H9 (cell line): Measurements from ENCODE around the gene WDR33. TPM values are rescaled to one million over a fixed set of nuclear protein-coding genes. Genes with fewer than 3 reads are reported as not detected.

Source experiments
- DNase-seq: peaks from one replicate; pipeline ENCODE4 v3.0.0-alpha.2; 2017
- H2AFZ ChIP-seq: one replicate; pipeline ENCODE4 v1.6.1; 2013; ENCODE audit warnings: mild to moderate bottlenecking, low read length, control low read depth, moderate library complexity
- H2AK5ac ChIP-seq: 2 replicates; pipeline ENCODE4 v1.6.1; 2013; ENCODE audit warnings: low read length, control low read depth, mixed read lengths; ENCODE audit not compliant: insufficient read length
- H2BK120ac ChIP-seq: one replicate; pipeline ENCODE4 v1.6.1; 2013; ENCODE audit warnings: low read depth, mild to moderate bottlenecking, low read length, control low read depth, inconsistent platforms; ENCODE audit not compliant: poor library complexity, severe bottlenecking
- H2BK12ac ChIP-seq: 2 replicates; pipeline ENCODE4 v1.6.1; 2013; ENCODE audit warnings: low read length, control low read depth, mixed read lengths, low read depth; ENCODE audit not compliant: insufficient read length
- H2BK15ac ChIP-seq: 2 replicates; pipeline ENCODE4 v1.6.1; 2013; ENCODE audit warnings: low read depth, low read length, control low read depth
- H2BK20ac ChIP-seq: one replicate; pipeline ENCODE4 v1.6.1; 2013; ENCODE audit warnings: low read depth, mild to moderate bottlenecking, low read length, control low read depth, inconsistent platforms; ENCODE audit not compliant: poor library complexity, severe bottlenecking
- H2BK5ac ChIP-seq: 2 replicates; pipeline ENCODE4 v1.6.1; 2013; ENCODE audit warnings: low read length, control low read depth, mixed read lengths; ENCODE audit not compliant: insufficient read length
- H3K14ac ChIP-seq: 2 replicates; pipeline ENCODE4 v1.6.1; 2013; ENCODE audit warnings: low read length, control low read depth; ENCODE audit not compliant: insufficient read depth
- H3K18ac ChIP-seq: 2 replicates; pipeline ENCODE4 v1.6.1; 2013; ENCODE audit warnings: low read depth, mild to moderate bottlenecking, mixed read lengths, low read length, control low read depth; ENCODE audit not compliant: insufficient read length
- H3K23ac ChIP-seq: 2 replicates; pipeline ENCODE4 v1.6.1; 2013; ENCODE audit warnings: low read length, control low read depth, mixed read lengths, low read depth; ENCODE audit not compliant: insufficient read length
- H3K23me2 ChIP-seq: 2 replicates; pipeline ENCODE4 v1.6.1; 2013; ENCODE audit warnings: low read depth, mild to moderate bottlenecking, mixed read lengths, low read length, control low read depth; ENCODE audit not compliant: insufficient read length, poor library complexity, severe bottlenecking
- H3K27ac ChIP-seq: 2 replicates; pipeline ENCODE4 v1.5.1; 2013; ENCODE audit warnings: low read length, control low read depth, mixed read lengths, low read depth; ENCODE audit not compliant: insufficient read length
- H3K27me3 ChIP-seq: 2 replicates; pipeline ENCODE4 v1.6.1; 2013; ENCODE audit warnings: low read length, control low read depth, inconsistent platforms; ENCODE audit not compliant: insufficient read depth
- H3K4ac ChIP-seq: 2 replicates; pipeline ENCODE4 v1.6.1; 2013; ENCODE audit warnings: low read depth, mild to moderate bottlenecking, control low read depth, inconsistent platforms, low read length, moderate library complexity
- H3K4me1 ChIP-seq: 2 replicates; pipeline ENCODE4 v1.6.1; 2013; ENCODE audit warnings: low read length, control low read depth, inconsistent platforms; ENCODE audit not compliant: insufficient read depth
- H3K4me2 ChIP-seq: 2 replicates; pipeline ENCODE4 v1.6.1; 2013; ENCODE audit warnings: low read length, control low read depth, mixed read lengths; ENCODE audit not compliant: insufficient read length, insufficient read depth
- H3K56ac ChIP-seq: 2 replicates; pipeline ENCODE4 v1.6.1; 2013; ENCODE audit warnings: low read depth, mild to moderate bottlenecking, mixed read lengths, low read length, control low read depth; ENCODE audit not compliant: insufficient read length
- H3K79me1 ChIP-seq: 2 replicates; pipeline ENCODE4 v1.6.1; 2013; ENCODE audit warnings: low read depth, mild to moderate bottlenecking, moderate library complexity, low read length, control low read depth, inconsistent platforms; ENCODE audit not compliant: insufficient read depth, poor library complexity, severe bottlenecking
- H3K79me2 ChIP-seq: 2 replicates; pipeline ENCODE4 v1.6.1; 2013; ENCODE audit warnings: low read length, control low read depth, inconsistent platforms; ENCODE audit not compliant: insufficient read depth
- H3K9ac ChIP-seq: 2 replicates; pipeline ENCODE4 v1.6.1; 2013; ENCODE audit warnings: low read length, control low read depth, mixed read lengths; ENCODE audit not compliant: insufficient read length; ENCODE audit errors: extremely low read depth
- H3K9me3 ChIP-seq: one replicate; pipeline ENCODE4 v1.6.1; 2013; ENCODE audit warnings: low read depth, low read length, inconsistent platforms; ENCODE audit not compliant: control insufficient read depth
- H3T11ph ChIP-seq: one replicate; pipeline ENCODE4 v1.6.1; 2013; ENCODE audit warnings: mild to moderate bottlenecking, low read length, control low read depth, inconsistent platforms
- H4K20me1 ChIP-seq: one replicate; pipeline ENCODE4 v1.6.1; 2013; ENCODE audit not compliant: control insufficient read depth, insufficient read length, insufficient read depth
- H4K5ac ChIP-seq: 2 replicates; pipeline ENCODE4 v1.6.1; 2013; ENCODE audit warnings: low read depth, mild to moderate bottlenecking, mixed read lengths, low read length, control low read depth; ENCODE audit not compliant: insufficient read length
- H4K8ac ChIP-seq: replicated peaks from 2 replicates; pipeline ENCODE4 v1.6.1; 2013; ENCODE audit warnings: low read length, control low read depth, mixed read lengths, low read depth; ENCODE audit not compliant: insufficient read length
- H4K91ac ChIP-seq: 2 replicates; pipeline ENCODE4 v1.6.1; 2013; ENCODE audit warnings: low read depth, mild to moderate bottlenecking, moderate library complexity, mixed read lengths, low read length, control low read depth; ENCODE audit not compliant: insufficient read length
- H3K27ac Mint-ChIP-seq, 3 experiments: 2 replicates in 2 of 3; 3 replicates in 1 of 3; pipeline ENCODE4 v1.8.0; 2020 to 2021; ENCODE audit warnings: mixed read lengths in 3 of 3, mild to moderate bottlenecking in 1 of 3, moderate library complexity in 1 of 3
- H3K27me3 Mint-ChIP-seq: 2 replicates; pipeline ENCODE4 v1.8.0; 2021; ENCODE audit warnings: low read depth, mild to moderate bottlenecking, moderate library complexity, mixed read lengths
- H3K36me3 Mint-ChIP-seq, 3 experiments: 2 replicates in 2 of 3; 3 replicates in 1 of 3; pipeline ENCODE4 v1.8.0; 2020 to 2021; ENCODE audit warnings: low read depth in 3 of 3, mixed read lengths in 3 of 3; ENCODE audit not compliant: insufficient read depth in 1 of 3
- H3K4me1 Mint-ChIP-seq, 2 experiments: 2 replicates each; pipeline ENCODE4 v1.8.0; 2020; ENCODE audit warnings: mixed read lengths in 2 of 2
- H3K4me3 Mint-ChIP-seq, 2 experiments: 2 replicates in 1 of 2; 3 replicates in 1 of 2; pipeline ENCODE4 v1.8.0; 2020 to 2021; ENCODE audit warnings: mild to moderate bottlenecking in 2 of 2, mixed read lengths in 2 of 2, moderate library complexity in 1 of 2
- H3K9me3 Mint-ChIP-seq, 2 experiments: 2 replicates in 1 of 2; 3 replicates in 1 of 2; pipeline ENCODE4 v1.8.0; 2020; ENCODE audit warnings: mild to moderate bottlenecking in 2 of 2, mixed read lengths in 2 of 2, moderate library complexity in 1 of 2
- WGBS: extraction: QIAGEN DNeasy Blood & Tissue Kit; methylation state at CpG from one replicate; pipeline ENCODE4 v1.1.7; 2013; ENCODE audit warnings: missing lambda C conversion rate, low lambda C conversion rate, mixed read lengths; ENCODE audit not compliant: insufficient read length; ENCODE audit errors: extremely low coverage; 5-methylcytosine and 5-hydroxymethylcytosine counted together
- total RNA-seq: library from RNA; stranded (reverse); gene quantifications from 2 replicates; pipeline ENCODE4 v1.2.1, GENCODE V29; 2021
- TF ChIP-seq, protein P1 (sequence below): fragments of 200-600 bp; sonication (generic); conservative IDR thresholded peaks from 3 replicates; pipeline ENCODE4 v1.8.0; 2021; ENCODE audit warnings: antibody characterized with exemption, mild to moderate bottlenecking

WDR33 gene
- total RNA-seq, 1 experiment from 2014 or later = 86.0 TPM

- Histone ChIP-seq H3K9ac (no peak overlapping the region), H3T11ph (no peak overlapping the region), H3K4ac (no peak overlapping the region), H4K5ac (no peak overlapping the region), H3K23me2 (peaks cover 6% of the 10 kb centered on the region), H2AFZ (no peak overlapping the region), H3K23ac (no peak overlapping the region), H2BK120ac (no peak overlapping the region), H3K27me3 (peaks cover 13% of the 10 kb centered on the region), H3K79me2 (no peaks in the 10 kb centered on the region), H2BK20ac (no peak overlapping the region), H3K4me2 (peak overlapping the region; percentile 47), H4K8ac (no peak overlapping the region), H4K20me1 (no peaks in the 10 kb centered on the region), H3K14ac (no peak overlapping the region; the same call in 1 of the 2 replicates), H3K4me1 (no peaks in the 10 kb centered on the region), H3K18ac (no peak overlapping the region), H3K56ac (no peak overlapping the region), H3K9me3 (no peaks in the 10 kb centered on the region), H2BK12ac (no peak overlapping the region), H2BK15ac (no peak overlapping the region), H2BK5ac (no peak overlapping the region), H3K79me1 (no peaks in the 10 kb centered on the region), H3K27ac (no peak overlapping the region), H2AK5ac (no peak overlapping the region), H4K91ac (no peak overlapping the region)
- peaks cover 83% of the 10 kb centered on the region for H3K27me3 Mint-ChIP-seq
- H3K4me1 Mint-ChIP-seq = peaks cover 6 to 10% of the 10 kb centered on the region in 2 experiments; a peak in 3 of 4 replicates
- WGBS = no CpG with 5 or more reads among the region's 72 CpGs
- H3K9me3 Mint-ChIP-seq = no peaks in the 10 kb centered on the region
- no peaks in the 10 kb centered on the region; a peak in 1 of 7 replicates for H3K36me3 Mint-ChIP-seq
- peak overlapping the region; percentile 61 to 77 for H3K4me3 Mint-ChIP-seq
- H3K27ac Mint-ChIP-seq = no peak overlapping the region
- peak; percentile 35 for DNase-seq
- TF ChIP-seq, protein P1, sequence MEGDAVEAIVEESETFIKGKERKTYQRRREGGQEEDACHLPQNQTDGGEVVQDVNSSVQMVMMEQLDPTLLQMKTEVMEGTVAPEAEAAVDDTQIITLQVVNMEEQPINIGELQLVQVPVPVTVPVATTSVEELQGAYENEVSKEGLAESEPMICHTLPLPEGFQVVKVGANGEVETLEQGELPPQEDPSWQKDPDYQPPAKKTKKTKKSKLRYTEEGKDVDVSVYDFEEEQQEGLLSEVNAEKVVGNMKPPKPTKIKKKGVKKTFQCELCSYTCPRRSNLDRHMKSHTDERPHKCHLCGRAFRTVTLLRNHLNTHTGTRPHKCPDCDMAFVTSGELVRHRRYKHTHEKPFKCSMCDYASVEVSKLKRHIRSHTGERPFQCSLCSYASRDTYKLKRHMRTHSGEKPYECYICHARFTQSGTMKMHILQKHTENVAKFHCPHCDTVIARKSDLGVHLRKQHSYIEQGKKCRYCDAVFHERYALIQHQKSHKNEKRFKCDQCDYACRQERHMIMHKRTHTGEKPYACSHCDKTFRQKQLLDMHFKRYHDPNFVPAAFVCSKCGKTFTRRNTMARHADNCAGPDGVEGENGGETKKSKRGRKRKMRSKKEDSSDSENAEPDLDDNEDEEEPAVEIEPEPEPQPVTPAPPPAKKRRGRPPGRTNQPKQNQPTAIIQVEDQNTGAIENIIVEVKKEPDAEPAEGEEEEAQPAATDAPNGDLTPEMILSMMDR = no peak
Observed at GRCh38 chr2:127674241-127675209, 136.4 kb downstream of the WDR33 start.
